ENCODE measurements around the gene NPNT.

NPNT gene

GRCh38 chr4:105917171-105917685 lies 22.0 kb downstream of the NPNT start:
- DNase-seq: no peak

DNA sequence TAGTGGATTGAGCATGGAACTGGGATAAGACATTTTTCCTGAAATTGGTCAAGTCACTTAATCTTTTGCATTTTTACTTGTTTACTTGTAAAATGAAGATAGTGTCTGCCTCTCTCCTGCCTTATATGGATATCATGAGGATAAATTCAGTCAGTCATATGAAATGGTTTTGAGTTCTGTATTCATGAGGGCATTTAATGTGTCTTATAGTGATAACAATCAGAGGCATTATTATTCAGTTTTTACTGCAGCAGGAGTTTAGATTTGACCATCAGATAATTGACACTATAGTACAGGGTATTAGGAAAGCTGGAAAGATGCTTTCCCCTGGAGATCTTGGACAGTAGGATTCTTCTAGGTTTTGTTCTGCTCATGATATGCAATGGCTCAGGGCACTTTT lies 26.0 kb downstream of the NPNT start:
- no peak for DNase-seq

DNA sequence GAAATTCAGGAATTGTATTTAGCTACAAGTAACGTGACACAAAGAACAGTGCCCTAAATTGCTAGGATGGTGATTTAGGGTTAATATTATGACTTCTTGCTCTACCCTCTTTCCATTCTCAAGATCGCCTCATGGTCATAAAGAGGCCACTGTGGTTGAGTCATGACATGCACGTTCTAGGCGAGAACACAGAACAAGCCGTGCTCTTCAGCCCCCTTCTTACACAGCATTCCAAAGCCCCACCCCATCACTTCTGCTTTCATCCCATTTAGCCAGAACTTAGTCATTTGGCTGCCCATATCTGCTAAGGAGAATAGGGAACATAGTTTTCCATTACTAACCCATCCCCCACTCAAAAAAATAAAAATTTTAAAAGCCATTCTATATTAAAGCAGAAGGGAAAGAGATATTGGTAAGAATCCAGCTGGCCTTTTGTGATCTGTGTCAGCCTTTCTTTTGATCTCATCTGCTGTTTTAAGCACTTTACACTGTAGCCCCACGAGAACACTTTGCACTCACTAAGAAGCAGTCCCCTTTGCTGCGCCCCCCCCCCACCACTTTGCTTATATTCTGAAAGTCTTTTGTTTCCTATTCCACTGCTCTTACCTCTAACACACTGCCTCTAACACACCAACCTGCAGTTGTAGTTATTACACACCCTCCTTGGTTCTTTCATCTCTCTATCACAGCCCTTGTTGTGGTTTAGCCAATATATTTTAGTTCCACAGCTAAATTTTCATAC lies 28.4 kb downstream of the NPNT start:
- no peak for DNase-seq

DNA sequence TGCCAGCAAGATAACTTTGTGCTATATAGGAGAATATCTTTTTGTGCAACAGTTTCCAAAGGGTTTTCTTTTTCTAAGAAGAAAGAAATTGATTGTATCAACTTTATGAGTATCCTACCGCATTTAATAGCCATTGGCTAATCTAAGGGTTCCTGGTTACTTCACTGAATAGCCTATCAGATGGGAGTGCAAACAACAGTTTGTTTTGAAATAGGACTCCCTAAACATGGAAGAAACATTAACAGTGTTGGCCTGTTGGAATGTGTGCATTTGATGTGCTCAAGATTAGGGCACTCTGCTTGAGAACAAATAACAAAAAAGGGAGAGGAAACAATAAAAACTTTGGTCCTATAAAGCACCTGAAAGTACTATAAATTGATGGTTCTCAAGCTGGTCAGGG lies 29.1 kb downstream of the NPNT start:
- DNase-seq: no peak

DNA sequence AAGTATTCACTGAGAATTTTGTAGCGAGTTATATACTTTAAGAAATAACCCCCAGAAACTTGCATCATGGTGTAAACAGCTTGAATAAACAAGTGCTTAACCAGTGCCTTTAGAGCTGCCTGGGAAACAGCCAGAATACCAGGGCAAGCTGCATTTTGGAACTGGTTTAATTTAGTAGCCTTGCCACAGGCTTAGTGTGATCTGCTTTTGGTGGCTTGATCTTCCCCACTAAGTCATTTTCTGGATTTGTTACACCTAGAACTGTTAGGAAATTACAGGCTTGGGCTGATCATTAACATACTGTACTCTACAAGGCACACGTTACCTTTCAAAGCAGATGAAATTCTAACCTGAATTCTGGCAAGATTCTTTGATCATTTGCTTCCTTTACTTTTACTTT lies 35.4 kb downstream of the NPNT start:
- DNase-seq: no peak

DNA sequence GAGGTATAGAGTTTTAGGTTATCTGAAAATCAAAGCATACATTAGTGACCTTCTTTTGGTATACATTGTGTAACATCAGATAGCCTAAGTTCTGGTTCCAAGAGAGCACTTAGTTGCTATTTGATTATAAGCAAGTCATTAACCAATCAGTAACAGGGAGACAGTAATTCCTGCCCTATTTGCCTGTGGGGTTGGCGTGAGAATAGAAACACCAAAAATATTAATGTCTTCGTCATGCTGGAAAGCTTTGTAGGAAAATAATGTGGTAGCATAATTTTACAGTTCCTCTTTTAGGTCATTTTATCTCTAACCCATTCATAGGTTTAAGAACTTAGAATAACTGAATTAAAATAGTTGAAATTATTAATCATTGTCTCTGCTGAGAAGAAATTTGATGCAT lies 37.8 kb downstream of the NPNT start:
- DNase-seq: no peak

GRCh38 chr4:105934386-105934785 lies 39.1 kb downstream of the NPNT start:
- no peak for DNase-seq

DNA sequence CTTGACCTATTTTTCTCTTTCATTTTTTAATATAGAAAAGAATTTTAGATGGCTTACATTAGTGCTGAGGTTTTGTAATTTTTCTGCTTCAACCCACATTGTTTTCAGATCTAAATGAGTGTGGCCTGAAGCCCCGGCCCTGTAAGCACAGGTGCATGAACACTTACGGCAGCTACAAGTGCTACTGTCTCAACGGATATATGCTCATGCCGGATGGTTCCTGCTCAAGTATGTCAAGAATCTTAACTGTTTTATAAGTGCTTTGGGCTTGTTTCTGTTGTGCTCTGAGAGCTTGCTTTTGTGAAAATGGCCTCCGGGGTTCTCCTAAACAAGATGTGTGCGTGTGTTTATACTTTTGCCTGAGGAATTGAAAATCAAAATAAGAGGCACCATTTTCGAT lies 41.6 kb downstream of the NPNT start:
- no peak for DNase-seq

- DNase-seq: no peak
These were observed 42.5 kb downstream of the NPNT start for GRCh38 chr4:105937759-105938158.

DNA sequence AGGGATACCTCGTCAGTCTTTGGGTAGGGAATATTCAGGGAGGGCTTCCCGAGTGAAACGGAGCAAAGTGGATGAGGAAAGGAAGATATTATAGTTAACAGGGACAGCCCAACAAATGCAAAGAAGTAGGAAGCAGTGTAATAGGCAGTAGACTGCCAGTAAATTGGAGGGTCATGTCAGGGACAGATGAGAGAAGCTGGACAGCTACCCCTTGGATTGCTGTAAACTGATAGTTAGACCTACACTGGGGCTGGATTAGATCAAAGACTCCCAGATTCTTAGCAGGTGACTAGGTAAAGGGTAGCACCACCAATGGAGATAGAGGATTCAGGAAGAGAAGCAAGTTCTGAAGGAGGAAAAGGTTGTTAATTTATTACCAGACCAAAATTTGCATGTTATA lies 48.0 kb downstream of the NPNT start:
- no peak for DNase-seq

- DNase-seq: peak; percentile 94
These were observed 49.3 kb downstream of the NPNT start for GRCh38 chr4:105944540-105944939.

GRCh38 chr4:105946771-105947170 lies 51.5 kb downstream of the NPNT start:
- no peak for DNase-seq

DNA sequence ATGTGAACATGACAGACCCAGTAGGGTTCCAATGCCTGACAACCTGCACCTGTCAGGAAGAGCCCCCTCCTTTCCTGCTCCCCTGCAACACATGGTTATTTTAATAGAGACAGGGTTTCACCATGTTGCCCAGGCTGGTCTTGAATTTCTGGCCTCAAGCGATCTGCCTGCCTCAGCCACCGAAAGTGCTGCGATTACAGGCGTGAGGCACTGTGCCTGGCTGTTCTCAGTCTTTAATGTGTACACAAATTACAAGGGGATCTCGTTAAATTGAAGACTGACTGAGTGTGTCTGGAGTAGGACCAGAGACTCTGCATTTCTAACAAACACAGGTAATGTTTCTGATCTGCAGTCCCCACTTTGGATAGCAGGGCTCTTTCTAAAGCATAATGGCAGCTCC lies 55.4 kb downstream of the NPNT start:
- no peak for DNase-seq

DNA sequence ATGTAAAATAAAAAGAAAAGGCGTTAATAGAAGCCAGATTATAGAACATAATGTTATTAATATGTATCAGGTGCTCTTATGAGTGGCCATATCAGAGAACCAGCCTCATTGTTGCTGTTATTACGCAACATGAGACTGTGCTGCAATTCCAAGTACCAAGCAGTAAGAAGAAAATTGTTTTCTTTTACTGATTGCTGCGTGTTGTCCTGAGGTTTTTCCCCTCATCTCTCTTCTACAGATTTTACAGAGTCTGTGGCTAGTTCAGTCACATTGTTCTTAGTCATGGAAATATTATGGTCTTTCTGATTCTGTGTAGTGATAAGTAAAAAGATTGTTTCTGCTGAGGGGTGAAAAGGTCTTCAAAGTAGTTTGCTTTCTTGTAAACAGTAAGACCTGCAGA lies 55.9 kb downstream of the NPNT start:
- peak; percentile 23 for DNase-seq

DNA sequence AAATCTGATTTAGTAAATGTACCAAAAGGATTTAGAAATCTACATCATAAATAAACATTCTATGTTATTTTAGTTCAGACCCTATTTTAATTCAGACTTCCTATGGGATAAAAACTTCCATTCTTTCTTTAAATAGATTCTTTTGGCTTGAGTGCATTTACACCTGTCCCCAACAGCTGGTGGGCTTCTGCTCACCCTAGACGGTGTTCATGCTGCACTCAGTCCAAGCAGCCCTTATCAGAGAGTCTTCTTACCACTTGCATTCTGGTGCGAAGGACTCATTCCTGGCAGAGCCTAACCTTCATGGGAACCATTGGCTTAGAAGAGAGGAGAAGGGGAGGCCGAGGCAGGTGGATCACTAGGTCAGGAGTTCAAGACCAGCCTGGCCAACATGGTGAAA lies 57.3 kb downstream of the NPNT start:
- DNase-seq: no peak

DNA sequence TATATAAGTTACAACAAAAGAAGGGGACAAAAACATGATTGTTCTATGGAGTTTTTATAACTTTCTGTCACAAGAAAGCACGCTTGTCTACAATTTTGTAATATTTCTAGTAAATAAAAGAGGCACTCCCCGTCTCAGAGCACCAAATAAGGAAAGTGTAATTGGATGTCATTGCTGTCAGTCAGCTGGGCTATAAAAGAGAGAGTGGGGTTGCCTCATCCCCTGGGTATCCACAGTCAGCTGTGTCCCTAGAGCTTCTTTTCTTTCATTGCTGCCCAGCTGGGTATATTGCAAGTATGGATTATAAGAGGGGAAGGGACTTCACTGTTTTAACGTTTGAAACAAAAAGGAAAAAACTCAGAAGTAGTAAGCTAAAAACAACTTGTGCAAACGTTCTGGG lies 61.3 kb downstream of the NPNT start:
- no peak for DNase-seq

DNA sequence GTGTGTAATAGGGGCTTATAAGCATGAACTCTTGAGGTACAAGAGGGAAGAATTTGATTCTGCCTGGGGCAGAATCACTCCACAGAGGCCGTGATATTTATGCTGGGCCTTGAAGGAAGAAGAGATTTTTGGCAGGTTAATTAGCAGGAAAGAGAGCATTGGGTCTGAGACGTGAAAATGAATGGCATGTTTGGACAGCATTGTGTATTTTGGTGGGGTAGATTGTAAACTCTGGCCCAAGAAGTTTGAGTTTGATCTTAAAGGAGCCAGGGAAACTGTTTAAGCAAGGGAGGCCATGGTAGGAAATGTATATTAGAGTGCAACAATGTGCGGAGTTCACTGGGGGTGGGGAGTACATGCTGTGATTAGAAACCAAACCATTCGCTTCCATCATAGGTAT lies 62.4 kb downstream of the NPNT start:
- DNase-seq: no peak

DNA sequence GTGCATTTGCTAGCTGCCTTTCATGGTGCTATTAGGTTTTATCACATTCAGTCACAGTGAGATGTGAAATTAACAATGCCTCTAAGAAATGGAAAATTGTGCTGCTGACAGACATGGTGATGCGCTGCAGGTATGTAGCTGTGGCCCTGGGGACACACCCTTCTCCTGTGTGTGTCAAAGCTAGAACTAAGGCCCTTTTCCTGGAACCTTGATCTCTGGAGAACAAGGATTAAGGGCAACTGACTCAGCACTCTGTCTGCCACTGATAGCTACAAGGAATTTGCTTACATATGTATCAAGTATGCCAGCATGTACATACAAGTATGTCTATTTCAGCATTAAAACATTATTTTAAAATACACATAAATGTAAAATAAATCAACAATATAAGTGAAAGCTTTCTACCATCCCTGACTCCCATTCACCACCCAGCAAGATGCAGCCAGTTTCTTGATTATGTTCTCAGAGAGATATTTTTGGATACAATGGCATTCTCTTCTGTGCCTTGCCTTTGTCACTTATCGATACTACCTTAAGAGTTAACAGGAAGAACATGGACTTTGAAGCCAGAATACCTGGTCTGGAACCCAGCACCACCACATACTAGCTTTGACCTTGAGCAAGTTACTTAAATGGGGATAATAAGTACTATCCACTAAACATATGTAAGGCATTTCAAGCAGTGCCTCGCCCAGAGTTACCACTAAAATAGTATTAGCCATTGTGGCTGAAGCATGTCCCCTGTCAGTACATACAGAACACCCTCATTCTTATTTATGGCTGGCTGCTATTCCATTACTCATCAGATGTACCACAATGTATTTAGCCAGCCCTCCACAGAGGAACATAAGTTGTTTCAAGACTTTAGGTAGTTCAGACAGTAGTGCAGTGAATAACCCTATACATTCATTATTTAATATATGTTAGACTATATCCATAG lies 68.5 kb downstream of the NPNT start:
- DNase-seq: peak; percentile 50

DNA sequence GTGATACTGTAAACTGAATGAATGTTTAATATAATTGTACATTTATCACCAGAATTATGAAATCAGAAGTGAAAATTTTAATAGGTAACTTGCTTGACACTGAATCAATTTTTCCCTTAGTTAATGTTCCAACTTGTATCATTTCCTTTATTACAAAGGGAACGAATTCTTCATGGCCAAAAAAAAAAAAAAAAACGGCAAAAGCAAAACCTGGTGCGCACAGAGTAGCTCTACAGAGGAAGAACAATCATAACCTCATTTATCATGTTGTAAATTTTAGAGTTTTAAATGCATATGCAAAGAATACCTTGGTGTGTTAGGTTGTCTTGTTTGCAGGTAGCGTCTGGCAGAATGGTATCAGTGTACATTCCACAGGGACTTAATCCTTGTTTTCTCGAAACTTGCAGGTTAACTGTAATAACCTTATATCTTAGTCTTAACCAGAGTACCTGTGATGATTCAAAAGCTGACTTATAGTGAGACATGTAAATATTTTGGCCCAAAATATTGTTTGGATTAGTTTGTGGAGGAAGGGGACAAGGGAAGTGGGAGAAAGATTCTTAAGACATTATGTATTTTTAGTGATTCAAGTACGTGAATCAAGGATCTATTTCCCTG lies 70.0 kb downstream of the NPNT start:
- no peak for DNase-seq

- DNase-seq: peak; percentile 81
These were observed 70.8 kb downstream of the NPNT start for GRCh38 chr4:105966051-105966450.

DNA sequence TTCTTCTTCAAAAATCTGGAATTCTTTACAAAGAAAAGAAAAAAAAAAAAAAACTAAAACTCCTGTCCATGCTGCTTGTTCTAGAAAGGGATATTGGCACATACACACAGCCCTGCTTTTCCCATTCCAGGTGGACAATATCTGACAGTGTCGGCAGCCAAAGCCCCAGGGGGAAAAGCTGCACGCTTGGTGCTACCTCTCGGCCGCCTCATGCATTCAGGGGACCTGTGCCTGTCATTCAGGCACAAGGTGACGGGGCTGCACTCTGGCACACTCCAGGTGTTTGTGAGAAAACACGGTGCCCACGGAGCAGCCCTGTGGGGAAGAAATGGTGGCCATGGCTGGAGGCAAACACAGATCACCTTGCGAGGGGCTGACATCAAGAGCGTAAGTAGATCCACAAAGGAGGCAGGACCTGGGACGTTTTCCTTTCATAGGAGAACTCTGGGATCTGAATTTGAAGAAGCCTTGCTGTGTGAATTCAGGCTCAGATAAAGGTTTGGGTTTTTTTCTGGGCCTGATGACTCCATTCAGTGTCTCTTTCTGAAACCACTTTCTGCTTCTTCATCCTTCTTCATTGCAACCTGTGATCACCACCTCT lies 71.9 kb downstream of the NPNT start:
- DNase-seq: no peak

- no peak for DNase-seq
These were observed 74.3 kb downstream of the NPNT start for GRCh38 chr4:105969575-105969974.

DNA sequence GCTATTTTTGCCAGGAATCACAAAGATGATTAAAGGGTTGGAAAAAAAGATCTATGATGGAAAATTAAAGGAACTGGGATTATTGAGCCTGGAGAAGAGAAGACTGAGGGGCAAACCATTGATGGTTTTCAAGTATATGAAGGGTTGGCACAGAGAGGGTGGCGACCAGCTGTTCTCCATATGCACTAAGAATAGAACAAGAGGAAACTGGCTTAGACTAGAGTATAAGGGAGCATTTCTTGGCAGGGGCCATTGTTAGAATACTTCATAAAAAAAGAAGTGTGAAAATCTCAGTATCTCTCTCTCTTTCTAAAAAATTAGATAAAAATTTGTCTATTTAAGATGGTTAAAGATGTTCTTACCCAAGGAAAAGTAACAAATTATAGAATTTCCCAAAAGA lies 75.1 kb downstream of the NPNT start:
- DNase-seq: no peak

Measured in fibroblast of skin of abdomen (primary cell).